GM12864 (cell line): Measurements from ENCODE around the gene KIF18A.

ENCODE experiments used
- DNase-seq: peaks from one replicate; pipeline ENCODE4 v3.0.0-alpha.2; 2011; ENCODE audit warnings: low read depth
- H3K4me3 ChIP-seq: 2 replicates; pipeline ENCODE4 v1.5.1; 2011; ENCODE audit warnings: mild to moderate bottlenecking, low read depth, low read length, control low read depth
- CTCF ChIP-seq: IDR thresholded peaks from 2 replicates; pipeline ENCODE4 v1.5.1; 2011; ENCODE audit warnings: low read depth, mild to moderate bottlenecking, moderate library complexity, low read length, control low read depth, inconsistent platforms; ENCODE audit errors: missing control alignments

The KIF18A gene

GRCh38 chr11:28011813-28012212 is 96.1 kb downstream of the KIF18A start:
- no peak for TF ChIP-seq CTCF
- DNase-seq: no peak
- no peak overlapping the region for H3K4me3 ChIP-seq

- DNase-seq: no peak
- no peak overlapping the region for H3K4me3 ChIP-seq
- no peak for TF ChIP-seq CTCF
Observed at GRCh38 chr11:28009996-28010395, 98.0 kb downstream of the KIF18A start.

- TF ChIP-seq CTCF: no peak
- no peak overlapping the region for H3K4me3 ChIP-seq
- DNase-seq: no peak
Observed at GRCh38 chr11:28009388-28009787, 98.6 kb downstream of the KIF18A start.

- no peak overlapping the region for H3K4me3 ChIP-seq
- TF ChIP-seq CTCF: no peak
- DNase-seq: no peak
Observed at GRCh38 chr11:28003615-28004014, 104.3 kb downstream of the KIF18A start.

GRCh38 chr11:27998552-27998951 is 109.4 kb downstream of the KIF18A start:
- no peak overlapping the region for H3K4me3 ChIP-seq
- TF ChIP-seq CTCF: no peak
- no peak for DNase-seq

GRCh38 chr11:27997344-27997743 is 110.6 kb downstream of the KIF18A start:
- no peak for TF ChIP-seq CTCF
- no peak for DNase-seq
- no peak overlapping the region for H3K4me3 ChIP-seq

GRCh38 chr11:27996066-27996465 is 111.9 kb downstream of the KIF18A start:
- DNase-seq: no peak
- no peak overlapping the region for H3K4me3 ChIP-seq
- TF ChIP-seq CTCF: no peak
